Measurements from ENCODE around the gene LSM11.

Gene LSM11

DNA sequence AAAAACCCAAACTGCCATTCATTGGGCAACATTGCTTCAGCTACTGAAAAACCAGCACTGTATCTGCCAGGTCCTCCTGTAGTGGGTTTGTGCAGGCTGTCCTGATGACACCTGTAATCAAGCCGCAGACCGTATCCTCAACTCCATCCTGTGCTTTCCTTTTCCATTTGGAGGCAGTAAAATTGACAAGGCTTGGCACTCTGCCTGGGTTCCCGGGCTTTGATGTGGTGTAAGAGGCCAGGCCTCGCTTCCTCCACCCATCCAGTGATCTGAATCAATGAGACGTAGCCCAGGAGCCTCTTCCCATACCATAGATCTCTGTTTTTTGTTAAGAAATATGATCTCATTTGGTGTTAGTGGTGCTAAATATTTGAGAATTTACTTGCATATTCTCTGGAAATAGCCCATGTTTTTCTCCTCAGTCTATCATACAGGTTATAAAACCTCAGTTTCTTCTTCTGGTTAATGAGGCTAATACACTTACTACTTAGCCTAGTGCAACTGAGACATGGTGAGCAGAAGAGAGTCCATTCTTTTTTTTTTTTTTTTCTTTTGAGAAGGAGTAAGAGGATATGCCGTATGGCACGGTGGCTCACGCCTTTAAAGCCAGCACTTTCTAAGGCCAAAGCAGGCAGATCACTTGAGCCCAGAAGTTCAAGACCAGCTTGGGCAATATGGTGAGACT, 34.8 kb downstream of the LSM11 start:
- no peak for TF ChIP-seq CTCF (IDR thresholded peaks at IDR 0.05; ENCODE audit: extremely low read depth, missing control alignments)
- no peak for DNase-seq (ENCODE audit: low spot score)

DNA sequence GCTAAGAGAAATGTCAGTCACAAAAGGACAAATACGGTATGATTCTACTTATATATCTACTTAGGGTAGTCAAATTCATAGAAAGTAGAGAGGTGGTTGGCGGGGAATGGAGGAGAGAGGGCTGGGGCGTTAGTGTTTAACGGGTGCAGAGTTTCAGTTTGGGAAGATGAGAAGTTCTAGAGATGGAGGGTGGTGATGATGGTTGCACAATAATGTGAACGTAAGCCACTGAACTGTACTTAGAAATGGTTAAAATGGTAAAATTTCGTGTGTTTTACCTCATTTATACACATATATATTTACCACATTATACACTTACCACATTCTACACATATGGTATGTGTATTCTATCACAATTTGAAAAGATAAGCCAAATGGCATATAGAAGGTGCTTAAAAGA, 35.7 kb downstream of the LSM11 start:
- TF ChIP-seq CTCF (IDR thresholded peaks at IDR 0.05; ENCODE audit: extremely low read depth, missing control alignments), result no peak
- DNase-seq (ENCODE audit: low spot score), result no peak

- TF ChIP-seq CTCF (IDR thresholded peaks at IDR 0.05; ENCODE audit: extremely low read depth, missing control alignments), result no peak
- no peak for DNase-seq (ENCODE audit: low spot score)
Measured at GRCh38 chr5:157785801-157786200, 42.3 kb downstream of the LSM11 start.

DNA sequence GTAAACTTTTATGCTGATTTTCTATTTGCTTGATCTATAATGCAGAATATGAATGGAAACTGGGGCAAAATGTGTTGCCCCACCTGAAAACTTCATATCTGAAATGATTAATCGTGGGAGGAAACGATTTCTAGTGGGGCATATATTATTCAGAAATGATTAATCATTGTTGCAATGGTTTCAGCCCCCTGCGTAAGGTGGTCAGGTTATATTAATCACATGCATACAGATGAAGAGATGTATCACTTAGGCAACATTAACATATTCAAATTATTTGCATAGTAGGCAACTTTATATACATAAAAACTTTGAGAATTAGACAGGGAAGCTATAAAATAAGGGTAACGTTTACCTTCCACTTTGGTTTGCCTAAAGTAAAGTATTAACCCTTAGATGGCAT, 49.8 kb downstream of the LSM11 start:
- no peak for DNase-seq (ENCODE audit: low spot score)
- no peak for TF ChIP-seq CTCF (IDR thresholded peaks at IDR 0.05; ENCODE audit: extremely low read depth, missing control alignments)

DNA sequence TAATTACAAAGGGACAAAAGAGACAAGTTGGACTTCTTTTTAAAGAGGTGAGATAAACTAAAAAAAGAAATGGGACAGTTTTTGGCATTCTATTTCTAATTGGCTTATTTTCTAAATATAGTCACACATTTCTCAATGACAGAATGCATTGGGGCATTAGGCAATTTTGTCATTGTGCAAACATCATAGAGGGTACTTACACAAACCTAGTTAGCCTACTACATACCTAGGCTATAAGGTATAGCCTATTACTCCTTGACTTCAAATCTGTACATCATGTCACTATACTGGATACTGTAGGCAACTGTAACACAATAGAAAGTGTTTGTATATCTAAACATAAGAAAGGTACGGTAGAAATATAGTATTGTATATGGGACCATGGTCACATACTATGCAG, 56.1 kb downstream of the LSM11 start:
- DNase-seq (ENCODE audit: low spot score), result no peak
- TF ChIP-seq CTCF (IDR thresholded peaks at IDR 0.05; ENCODE audit: extremely low read depth, missing control alignments), result no peak

GRCh38 chr5:157800137-157800536, 56.6 kb downstream of the LSM11 start:
- TF ChIP-seq CTCF (IDR thresholded peaks at IDR 0.05; ENCODE audit: extremely low read depth, missing control alignments), result no peak
- DNase-seq (ENCODE audit: low spot score), result no peak

DNA sequence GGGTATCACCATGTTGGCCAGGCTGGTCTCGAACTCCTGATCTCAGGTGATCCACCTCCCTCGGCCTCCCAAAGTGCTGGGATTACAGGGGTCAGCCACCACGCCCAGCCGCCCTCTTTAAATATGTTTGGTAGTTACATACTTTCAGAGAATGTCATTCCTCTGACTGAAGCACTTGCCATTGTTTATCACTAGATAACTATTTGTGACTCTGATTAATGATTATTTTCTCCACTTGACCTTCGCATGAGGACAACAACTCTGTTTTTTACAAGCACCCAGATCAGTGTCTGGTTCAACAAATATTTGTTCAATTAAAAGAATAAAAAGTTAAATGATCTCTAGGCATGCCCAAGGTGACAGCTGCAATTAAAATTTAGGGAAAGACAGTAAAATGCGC, 59.2 kb downstream of the LSM11 start:
- TF ChIP-seq CTCF (IDR thresholded peaks at IDR 0.05; ENCODE audit: extremely low read depth, missing control alignments), result no peak
- no peak for DNase-seq (ENCODE audit: low spot score)

Data from GM20000 (cell line).